Measurements from ENCODE around the gene FSTL4. TPM values are rescaled to one million over a fixed set of nuclear protein-coding genes. Genes with fewer than 3 reads are reported as not detected.

FSTL4 gene
- total RNA-seq, 1 experiment from 2014 or later: 2.7 TPM

- ChIA-PET CTCF (no interaction called here), POLR2A (no interaction called here)
- no peaks in the 10 kb centered on the region for H3K9me3 ChIP-seq
- H3K4me3 ChIP-seq (ENCODE audit: low read depth, low read length): no peak overlapping the region
- peaks cover 9% of the 10 kb centered on the region for H3K4me1 Mint-ChIP-seq (ENCODE audit: low read depth, unreplicated experiment)
- H3K36me3 ChIP-seq (ENCODE audit: control insufficient read depth, insufficient read depth, low read length): no peaks in the 10 kb centered on the region
- H3K4me1 ChIP-seq: peaks cover 14% of the 10 kb centered on the region
- peaks cover 27% of the 10 kb centered on the region for H3K27me3 Mint-ChIP-seq (ENCODE audit: insufficient read depth, unreplicated experiment)
- TF ChIP-seq CTCF (IDR thresholded peaks at IDR 0.05; ENCODE audit: insufficient read depth in 1 of 2, low read depth in 1 of 2, low read length in 1 of 2, severe bottlenecking in 1 of 2, unreplicated experiment in 1 of 2): no peak
- no peaks in the 10 kb centered on the region for H3K9me3 Mint-ChIP-seq (ENCODE audit: unreplicated experiment)
- peaks cover 4% of the 10 kb centered on the region for H3K27me3 ChIP-seq (replicated peaks; ENCODE audit: control insufficient read depth, insufficient read depth, low read length)
- H3K36me3 Mint-ChIP-seq (ENCODE audit: insufficient read depth, unreplicated experiment): peaks cover 6% of the 10 kb centered on the region
- no TSS peak for BruUV-seq (replicated peaks)
- no peak overlapping the region for H3K4me3 Mint-ChIP-seq (ENCODE audit: unreplicated experiment)
- DNase-seq: no peak
- intact Hi-C loops (cut with micrococcal nuclease; ENCODE audit: unreplicated experiment): loop anchor here (5.0 kb wide), 1 partner anchor 111 kb away; no protein-coding TSS in a partner anchor
- H3K27ac Mint-ChIP-seq (ENCODE audit: unreplicated experiment): no peak overlapping the region
Measured at GRCh38 chr5:133613743-133614142, 1.4 kb upstream of the FSTL4 start.

GRCh38 chr5:133613184-133613583 is 843 bp upstream of the FSTL4 start:
- Histone ChIP-seq H3K4me3 (ENCODE audit: low read depth, low read length) (no peak overlapping the region), H3K27me3 (replicated peaks; ENCODE audit: control insufficient read depth, insufficient read depth, low read length) (peaks cover 4% of the 10 kb centered on the region), H3K4me1 (peaks cover 14% of the 10 kb centered on the region), H3K9me3 (no peaks in the 10 kb centered on the region), H3K36me3 (ENCODE audit: control insufficient read depth, insufficient read depth, low read length) (no peaks in the 10 kb centered on the region)
- H3K36me3 Mint-ChIP-seq (ENCODE audit: insufficient read depth, unreplicated experiment): peaks cover 6% of the 10 kb centered on the region
- ChIA-PET CTCF (interaction anchor here (1.0 kb wide), 1 partner anchor 189 kb away, joined by 7 read pairs; no protein-coding TSS in a partner anchor), POLR2A (no interaction called here)
- H3K27ac Mint-ChIP-seq (ENCODE audit: unreplicated experiment): no peak overlapping the region
- BruUV-seq (replicated peaks): no TSS peak
- no peak for TF ChIP-seq CTCF (IDR thresholded peaks at IDR 0.05; ENCODE audit: insufficient read depth in 1 of 2, low read depth in 1 of 2, low read length in 1 of 2, severe bottlenecking in 1 of 2, unreplicated experiment in 1 of 2)
- peaks cover 27% of the 10 kb centered on the region for H3K27me3 Mint-ChIP-seq (ENCODE audit: insufficient read depth, unreplicated experiment)
- DNase-seq: no peak
- peak overlapping the region; percentile 62 for H3K4me3 Mint-ChIP-seq (ENCODE audit: unreplicated experiment)
- peaks cover 9% of the 10 kb centered on the region for H3K4me1 Mint-ChIP-seq (ENCODE audit: low read depth, unreplicated experiment)
- no peaks in the 10 kb centered on the region for H3K9me3 Mint-ChIP-seq (ENCODE audit: unreplicated experiment)
- intact Hi-C loops (cut with micrococcal nuclease; ENCODE audit: unreplicated experiment): loop anchor here (5.0 kb wide), 1 partner anchor 111 kb away; no protein-coding TSS in a partner anchor

- peak overlapping the region; percentile 33 for H3K4me3 ChIP-seq (ENCODE audit: low read depth, low read length)
- BruUV-seq (replicated peaks): no TSS peak
- peak overlapping the region; percentile 51 for H3K4me3 Mint-ChIP-seq (ENCODE audit: unreplicated experiment)
- H3K27me3 Mint-ChIP-seq (ENCODE audit: insufficient read depth, unreplicated experiment): peaks cover 24% of the 10 kb centered on the region
- H3K9me3 ChIP-seq: no peaks in the 10 kb centered on the region
- no peaks in the 10 kb centered on the region for H3K36me3 ChIP-seq (ENCODE audit: control insufficient read depth, insufficient read depth, low read length)
- H3K27me3 ChIP-seq (replicated peaks; ENCODE audit: control insufficient read depth, insufficient read depth, low read length): peaks cover 4% of the 10 kb centered on the region
- peak in 1 of 2 experiments; percentile 9 for DNase-seq
- peaks cover 14% of the 10 kb centered on the region for H3K4me1 ChIP-seq
- peaks cover 6% of the 10 kb centered on the region for H3K36me3 Mint-ChIP-seq (ENCODE audit: insufficient read depth, unreplicated experiment)
- intact Hi-C loops (cut with micrococcal nuclease; ENCODE audit: unreplicated experiment): loop anchor here (1.0 to 5.0 kb wide), 5 partner anchors 45 to 188 kb away; no protein-coding TSS in a partner anchor
- H3K27ac Mint-ChIP-seq (ENCODE audit: unreplicated experiment): no peak overlapping the region
- POLR2A ChIA-PET: no interaction called here
- no peaks in the 10 kb centered on the region for H3K4me1 Mint-ChIP-seq (ENCODE audit: low read depth, unreplicated experiment)
- no peaks in the 10 kb centered on the region for H3K9me3 Mint-ChIP-seq (ENCODE audit: unreplicated experiment)
- TF ChIP-seq CTCF (IDR thresholded peaks at IDR 0.05; ENCODE audit: insufficient read depth in 1 of 2, low read depth in 1 of 2, low read length in 1 of 2, severe bottlenecking in 1 of 2, unreplicated experiment in 1 of 2): no peak
- CTCF ChIA-PET: interaction anchor here (0.6 to 1.8 kb wide), 4 partner anchors 7 to 252 kb away, joined by 3 to 17 read pairs (median 3); no protein-coding TSS in a partner anchor
Measured at GRCh38 chr5:133611357-133612248, 738 bp downstream of the FSTL4 start.
